DND-41 (cell line): ENCODE data around the gene MRPS35.

Experiments
- ATAC-seq: fragments of 200-7000 bp; cut with Tn5 transposase; 3 replicates; pipeline ENCODE4 v1.9.1; 2021; ENCODE audit warnings: low read depth; ENCODE audit not compliant: insufficient read depth
- DNase-seq: peaks from one replicate; pipeline ENCODE4 v3.0.0-alpha.2; 2020
- H2AFZ ChIP-seq: 2 replicates; pipeline ENCODE4 v1.6.0; 2012; ENCODE audit warnings: low read depth, low read length
- H3K27ac ChIP-seq: 2 replicates; pipeline ENCODE4 v1.5.1; 2012; ENCODE audit warnings: low read length, inconsistent platforms
- H3K27me3 ChIP-seq: fragments of 200-600 bp; sonication (generic); 2 replicates; pipeline ENCODE4 v1.6.0; 2012; ENCODE audit warnings: low read length, mild to moderate bottlenecking, inconsistent platforms; ENCODE audit not compliant: insufficient read depth, poor library complexity
- H3K36me3 ChIP-seq: 2 replicates; pipeline ENCODE4 v1.5.1; 2012; ENCODE audit warnings: low read length, inconsistent platforms; ENCODE audit not compliant: insufficient read depth
- H3K4me1 ChIP-seq: 2 replicates; pipeline ENCODE4 v1.5.1; 2012; ENCODE audit warnings: mild to moderate bottlenecking, low read length; ENCODE audit not compliant: insufficient read depth
- H3K4me2 ChIP-seq: 2 replicates; pipeline ENCODE4 v1.6.0; 2012; ENCODE audit warnings: mild to moderate bottlenecking, moderate library complexity, low read length, inconsistent platforms; ENCODE audit not compliant: insufficient read depth
- H3K4me3 ChIP-seq, 2 experiments: fragments of 200-600 bp in 1 of 2; shearing (Covaris generic) in 1 of 2; 2 replicates each; pipeline ENCODE4 v1.5.1; 2012 to 2016; ENCODE audit warnings: inconsistent platforms in 2 of 2, low read length in 2 of 2, mild to moderate bottlenecking in 2 of 2, low read depth in 1 of 2, moderate library complexity in 1 of 2
- H3K79me2 ChIP-seq: 2 replicates; pipeline ENCODE4 v1.6.0; 2012; ENCODE audit warnings: low read length, inconsistent platforms; ENCODE audit not compliant: insufficient read depth
- H3K9ac ChIP-seq: 2 replicates; pipeline ENCODE4 v1.6.0; 2012; ENCODE audit warnings: low read depth, mild to moderate bottlenecking, inconsistent platforms, low read length, moderate library complexity
- H3K9me3 ChIP-seq: 2 replicates; pipeline ENCODE4 v1.5.1; 2012; ENCODE audit warnings: low read length, moderate library complexity, mild to moderate bottlenecking, inconsistent platforms; ENCODE audit not compliant: insufficient read depth, severe bottlenecking
- H4K20me1 ChIP-seq: 2 replicates; pipeline ENCODE4 v1.6.0; 2012; ENCODE audit warnings: low read length; ENCODE audit not compliant: insufficient read depth
- EZH2 ChIP-seq: IDR thresholded peaks from 3 replicates; pipeline ENCODE4 v1.6.1; 2012; ENCODE audit warnings: borderline replicate concordance, low read depth, mild to moderate bottlenecking, moderate library complexity, low read length, inconsistent platforms; ENCODE audit not compliant: severe bottlenecking
- TF ChIP-seq, protein P1 (sequence below): IDR thresholded peaks from 2 replicates; pipeline ENCODE4 v1.5.1; 2012; ENCODE audit warnings: borderline replicate concordance, low read length, moderate library complexity, mild to moderate bottlenecking; ENCODE audit not compliant: poor library complexity, severe bottlenecking; ENCODE audit errors: extremely low read depth

The MRPS35 gene

DNA sequence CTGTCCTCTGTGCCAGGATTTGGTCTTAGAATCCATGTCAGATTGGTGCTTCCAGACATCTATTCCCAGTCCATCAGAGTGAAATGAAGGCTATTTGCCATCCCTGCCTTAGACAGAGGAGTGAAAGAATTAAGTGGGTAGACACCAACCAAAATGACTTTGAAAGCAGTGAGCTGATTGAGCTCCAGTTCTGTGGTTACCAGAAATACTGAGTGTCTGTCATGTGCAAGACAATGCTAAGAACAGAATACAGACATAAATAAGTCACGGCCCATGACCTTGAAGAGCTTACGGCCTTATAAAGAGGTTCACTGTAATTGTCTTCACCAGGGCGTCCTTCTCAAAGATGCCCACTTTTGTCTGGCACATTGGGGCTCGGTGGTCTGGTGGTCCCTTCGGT lies 91.0 kb downstream of the MRPS35 start:
- H4K20me1 ChIP-seq = no peaks in the 10 kb centered on the region
- H3K9ac ChIP-seq = no peak overlapping the region
- no peaks in the 10 kb centered on the region for H3K4me1 ChIP-seq
- H3K36me3 ChIP-seq = peaks cover 30% of the 10 kb centered on the region
- no peak overlapping the region for H3K27ac ChIP-seq
- TF ChIP-seq EZH2 = no peak
- TF ChIP-seq, protein P1, sequence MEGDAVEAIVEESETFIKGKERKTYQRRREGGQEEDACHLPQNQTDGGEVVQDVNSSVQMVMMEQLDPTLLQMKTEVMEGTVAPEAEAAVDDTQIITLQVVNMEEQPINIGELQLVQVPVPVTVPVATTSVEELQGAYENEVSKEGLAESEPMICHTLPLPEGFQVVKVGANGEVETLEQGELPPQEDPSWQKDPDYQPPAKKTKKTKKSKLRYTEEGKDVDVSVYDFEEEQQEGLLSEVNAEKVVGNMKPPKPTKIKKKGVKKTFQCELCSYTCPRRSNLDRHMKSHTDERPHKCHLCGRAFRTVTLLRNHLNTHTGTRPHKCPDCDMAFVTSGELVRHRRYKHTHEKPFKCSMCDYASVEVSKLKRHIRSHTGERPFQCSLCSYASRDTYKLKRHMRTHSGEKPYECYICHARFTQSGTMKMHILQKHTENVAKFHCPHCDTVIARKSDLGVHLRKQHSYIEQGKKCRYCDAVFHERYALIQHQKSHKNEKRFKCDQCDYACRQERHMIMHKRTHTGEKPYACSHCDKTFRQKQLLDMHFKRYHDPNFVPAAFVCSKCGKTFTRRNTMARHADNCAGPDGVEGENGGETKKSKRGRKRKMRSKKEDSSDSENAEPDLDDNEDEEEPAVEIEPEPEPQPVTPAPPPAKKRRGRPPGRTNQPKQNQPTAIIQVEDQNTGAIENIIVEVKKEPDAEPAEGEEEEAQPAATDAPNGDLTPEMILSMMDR = no peak
- no peak overlapping the region for H2AFZ ChIP-seq
- no peaks in the 10 kb centered on the region for H3K9me3 ChIP-seq
- no peaks in the 10 kb centered on the region for H3K27me3 ChIP-seq
- no peak overlapping the region for H3K4me2 ChIP-seq
- no peaks in the 10 kb centered on the region for H3K79me2 ChIP-seq
- no peak overlapping the region for H3K4me3 ChIP-seq
- no peak for ATAC-seq
- DNase-seq = no peak

DNA sequence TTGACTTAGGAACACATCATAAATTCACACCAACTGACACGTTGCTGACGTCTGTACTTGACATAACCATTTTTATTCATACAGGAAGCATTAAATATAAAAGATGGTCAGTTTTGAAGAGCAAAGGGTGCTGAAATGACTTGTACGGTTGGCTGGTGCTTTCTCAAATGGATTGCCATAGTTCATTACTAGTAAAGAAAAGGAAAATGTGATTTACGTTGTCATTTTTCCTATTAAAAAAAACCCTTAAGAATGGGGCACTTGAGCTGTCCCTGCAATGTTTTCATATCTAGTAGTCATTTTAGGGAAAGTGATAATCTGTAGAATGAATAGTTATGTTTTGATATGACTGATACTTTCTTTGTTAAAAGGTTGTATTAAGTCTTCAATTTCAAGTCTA lies 91.9 kb downstream of the MRPS35 start:
- H2AFZ ChIP-seq = no peak overlapping the region
- no peaks in the 10 kb centered on the region for H3K9me3 ChIP-seq
- H3K9ac ChIP-seq = no peak overlapping the region
- no peak overlapping the region for H3K27ac ChIP-seq
- H3K4me1 ChIP-seq = no peaks in the 10 kb centered on the region
- H3K27me3 ChIP-seq = no peaks in the 10 kb centered on the region
- H3K79me2 ChIP-seq = no peaks in the 10 kb centered on the region
- DNase-seq = no peak
- no peak for ATAC-seq
- H3K4me2 ChIP-seq = no peak overlapping the region
- peaks cover 21% of the 10 kb centered on the region for H3K36me3 ChIP-seq
- no peak overlapping the region for H3K4me3 ChIP-seq
- TF ChIP-seq EZH2 = no peak
- TF ChIP-seq, protein P1 = no peak
- no peaks in the 10 kb centered on the region for H4K20me1 ChIP-seq

DNA sequence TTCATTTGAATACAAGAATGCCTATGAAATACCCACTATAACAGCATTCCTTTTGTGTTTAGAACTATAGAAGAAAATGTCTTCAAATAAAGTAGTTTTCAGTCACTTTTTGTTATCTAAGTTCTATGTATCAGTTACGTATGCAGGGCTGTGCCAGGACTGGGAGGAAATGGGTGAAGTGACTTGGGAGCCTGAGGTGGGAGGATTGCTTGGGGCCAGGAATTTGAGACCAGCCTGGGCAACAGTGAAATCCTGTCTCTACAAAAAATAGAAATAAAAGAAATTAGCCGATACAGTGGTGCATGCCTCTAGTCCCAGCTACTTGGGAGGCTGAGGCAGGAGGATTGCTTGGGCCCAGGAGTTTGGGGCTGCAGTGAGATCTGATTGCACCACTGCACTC lies 92.3 kb downstream of the MRPS35 start:
- Histone ChIP-seq H2AFZ (no peak overlapping the region), H3K27me3 (no peaks in the 10 kb centered on the region), H3K79me2 (no peaks in the 10 kb centered on the region), H3K9ac (no peak overlapping the region), H3K4me1 (no peaks in the 10 kb centered on the region), H3K9me3 (no peaks in the 10 kb centered on the region), H3K27ac (no peak overlapping the region), H3K4me2 (no peak overlapping the region), H4K20me1 (no peaks in the 10 kb centered on the region), H3K36me3 (peaks cover 17% of the 10 kb centered on the region), H3K4me3 (no peak overlapping the region)
- ATAC-seq = no peak
- TF ChIP-seq, protein P1 = no peak
- no peak for TF ChIP-seq EZH2
- DNase-seq = no peak

- Histone ChIP-seq H3K4me1 (no peaks in the 10 kb centered on the region), H3K4me2 (no peak overlapping the region), H3K9ac (no peak overlapping the region), H3K4me3 (no peak overlapping the region), H2AFZ (no peak overlapping the region), H3K79me2 (no peaks in the 10 kb centered on the region), H4K20me1 (no peaks in the 10 kb centered on the region), H3K27ac (no peak overlapping the region), H3K9me3 (no peaks in the 10 kb centered on the region), H3K27me3 (no peaks in the 10 kb centered on the region), H3K36me3 (peaks cover under 1% of the 10 kb centered on the region; the same call in 1 of the 2 replicates)
- ATAC-seq (no peak), DNase-seq (no peak)
- TF ChIP-seq, protein P1 = no peak
- TF ChIP-seq EZH2 = no peak
These were observed 94.6 kb downstream of the MRPS35 start for GRCh38 chr12:27805238-27805637.
